Osteoblast (primary cell): ENCODE results near the gene HAUS3. TPM values are rescaled to one million over a fixed set of nuclear protein-coding genes. Genes with fewer than 3 reads are reported as not detected.

Experiments
- DNase-seq: peaks from one replicate; pipeline ENCODE4 v3.0.0; 2011; ENCODE audit warnings: low spot score, mixed read lengths; ENCODE audit not compliant: insufficient read length; ENCODE audit errors: missing footprints
- H2AFZ ChIP-seq: 2 replicates; pipeline ENCODE4 v1.6.0; 2011; ENCODE audit warnings: mild to moderate bottlenecking, low read length
- H3K27ac ChIP-seq: 2 replicates; pipeline ENCODE4 v1.5.1; 2011; ENCODE audit warnings: mild to moderate bottlenecking, low read depth, low read length, moderate library complexity
- H3K27me3 ChIP-seq: 2 replicates; pipeline ENCODE4 v1.6.0; 2012; ENCODE audit warnings: mild to moderate bottlenecking, control low read depth, inconsistent platforms, low read length, moderate library complexity; ENCODE audit not compliant: insufficient read depth
- H3K36me3 ChIP-seq: 2 replicates; pipeline ENCODE4 v1.5.1; 2011; ENCODE audit warnings: mild to moderate bottlenecking, low read length, control low read depth, moderate library complexity; ENCODE audit not compliant: insufficient read depth
- H3K4me1 ChIP-seq: 2 replicates; pipeline ENCODE4 v1.5.1; 2011; ENCODE audit warnings: mild to moderate bottlenecking, low read length, control low read depth, moderate library complexity; ENCODE audit not compliant: insufficient read depth
- H3K4me2 ChIP-seq: 2 replicates; pipeline ENCODE4 v1.6.0; 2011; ENCODE audit warnings: mild to moderate bottlenecking, low read length; ENCODE audit not compliant: insufficient read depth
- H3K4me3 ChIP-seq: fragments of 200-600 bp; sonication (generic); 3 replicates; pipeline ENCODE4 v1.5.1; 2012; ENCODE audit warnings: mild to moderate bottlenecking, low read length, inconsistent platforms; ENCODE audit not compliant: insufficient read depth
- H3K79me2 ChIP-seq: 2 replicates; pipeline ENCODE4 v1.6.0; 2012; ENCODE audit warnings: mild to moderate bottlenecking, low read length, control low read depth, inconsistent platforms; ENCODE audit not compliant: insufficient read depth
- H3K9me3 ChIP-seq: 2 replicates; pipeline ENCODE4 v1.5.1; 2011; ENCODE audit warnings: low read depth, low read length, control low read depth
- H4K20me1 ChIP-seq: 2 replicates; pipeline ENCODE4 v1.6.0; 2012; ENCODE audit warnings: mild to moderate bottlenecking, low read length, control low read depth; ENCODE audit not compliant: insufficient read depth
- total RNA-seq: library from RNA; depleted of rRNA; stranded (reverse); fragments of >200 nt; gene quantifications from 2 replicates; pipeline ENCODE4 v1.2.3, GENCODE V29; 2012
- TF ChIP-seq, protein P1 (sequence below): IDR thresholded peaks from 2 replicates; pipeline ENCODE4 v1.5.1; 2011; ENCODE audit warnings: mild to moderate bottlenecking, low read depth, low read length, moderate library complexity; ENCODE audit errors: extremely low read depth

The HAUS3 gene
- total RNA-seq, 1 donor, result 8.7 TPM

DNA sequence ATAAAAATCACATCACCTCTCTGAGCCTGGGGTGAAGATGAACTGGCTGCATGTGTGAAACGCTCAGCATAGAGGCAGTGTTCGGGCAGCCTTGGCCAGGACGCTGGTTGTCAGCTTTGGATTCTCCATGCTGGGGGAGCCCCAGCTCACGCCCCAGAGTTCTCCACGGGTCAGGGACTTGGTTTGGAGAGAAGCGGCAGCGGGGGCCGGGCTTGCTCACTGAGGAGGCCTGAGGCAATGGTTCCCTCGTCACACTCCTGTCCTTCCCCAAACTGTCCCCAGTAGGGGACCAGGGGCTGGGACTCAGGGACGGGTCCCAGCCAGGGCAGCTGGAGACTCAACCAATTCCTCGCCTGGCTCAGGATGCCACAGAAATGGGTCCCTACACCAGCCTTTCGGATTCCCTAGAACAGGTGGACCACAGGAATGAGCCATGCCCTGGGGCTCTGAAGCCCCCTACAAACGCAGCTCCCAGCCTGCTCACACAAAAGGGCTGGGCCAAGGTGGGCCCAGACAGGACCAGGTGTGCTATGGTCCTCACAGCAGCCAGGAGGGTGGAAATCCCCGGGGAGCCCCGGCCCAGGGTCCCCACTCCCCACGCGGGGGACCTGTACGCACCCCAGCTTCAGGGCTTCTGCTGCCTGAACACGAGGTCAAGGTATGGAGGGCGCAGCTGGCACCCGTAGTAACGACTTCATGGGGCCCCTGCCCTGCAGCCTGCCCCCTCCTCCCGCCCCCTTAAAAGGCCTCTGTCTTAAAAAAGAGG, 18.6 kb upstream of the HAUS3 start:
- no peaks in the 10 kb centered on the region for H3K27me3 ChIP-seq
- H3K27ac ChIP-seq, result peak overlapping the region; percentile 48
- H3K4me1 ChIP-seq, result peaks cover 34% of the 10 kb centered on the region
- H3K9me3 ChIP-seq, result no peaks in the 10 kb centered on the region
- H3K36me3 ChIP-seq, result peaks cover 5% of the 10 kb centered on the region
- H2AFZ ChIP-seq, result no peak overlapping the region
- peak overlapping the region; percentile 93 for H3K4me2 ChIP-seq
- H3K79me2 ChIP-seq, result peaks cover 51% of the 10 kb centered on the region
- TF ChIP-seq, protein P1, sequence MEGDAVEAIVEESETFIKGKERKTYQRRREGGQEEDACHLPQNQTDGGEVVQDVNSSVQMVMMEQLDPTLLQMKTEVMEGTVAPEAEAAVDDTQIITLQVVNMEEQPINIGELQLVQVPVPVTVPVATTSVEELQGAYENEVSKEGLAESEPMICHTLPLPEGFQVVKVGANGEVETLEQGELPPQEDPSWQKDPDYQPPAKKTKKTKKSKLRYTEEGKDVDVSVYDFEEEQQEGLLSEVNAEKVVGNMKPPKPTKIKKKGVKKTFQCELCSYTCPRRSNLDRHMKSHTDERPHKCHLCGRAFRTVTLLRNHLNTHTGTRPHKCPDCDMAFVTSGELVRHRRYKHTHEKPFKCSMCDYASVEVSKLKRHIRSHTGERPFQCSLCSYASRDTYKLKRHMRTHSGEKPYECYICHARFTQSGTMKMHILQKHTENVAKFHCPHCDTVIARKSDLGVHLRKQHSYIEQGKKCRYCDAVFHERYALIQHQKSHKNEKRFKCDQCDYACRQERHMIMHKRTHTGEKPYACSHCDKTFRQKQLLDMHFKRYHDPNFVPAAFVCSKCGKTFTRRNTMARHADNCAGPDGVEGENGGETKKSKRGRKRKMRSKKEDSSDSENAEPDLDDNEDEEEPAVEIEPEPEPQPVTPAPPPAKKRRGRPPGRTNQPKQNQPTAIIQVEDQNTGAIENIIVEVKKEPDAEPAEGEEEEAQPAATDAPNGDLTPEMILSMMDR, result no peak
- H4K20me1 ChIP-seq, result peaks cover 50% of the 10 kb centered on the region
- peak; percentile 90 for DNase-seq
- peak overlapping the region; percentile 87 for H3K4me3 ChIP-seq

GRCh38 chr4:2259541-2260343, 17.8 kb upstream of the HAUS3 start:
- Histone ChIP-seq H3K4me3 (peak overlapping the region; percentile 87), H3K27me3 (no peaks in the 10 kb centered on the region), H3K4me1 (peaks cover 34% of the 10 kb centered on the region), H3K27ac (no peak overlapping the region), H3K36me3 (peaks cover 10% of the 10 kb centered on the region), H3K9me3 (no peaks in the 10 kb centered on the region), H3K79me2 (peaks cover 58% of the 10 kb centered on the region), H4K20me1 (peaks cover 57% of the 10 kb centered on the region), H2AFZ (no peak overlapping the region), H3K4me2 (peak overlapping the region; percentile 93)
- TF ChIP-seq, protein P1, result no peak
- DNase-seq, result peak; percentile 49

GRCh38 chr4:2259036-2259540, 17.2 kb upstream of the HAUS3 start:
- no peak overlapping the region for H2AFZ ChIP-seq
- H3K4me1 ChIP-seq, result peaks cover 34% of the 10 kb centered on the region
- H3K9me3 ChIP-seq, result no peaks in the 10 kb centered on the region
- H3K79me2 ChIP-seq, result peaks cover 64% of the 10 kb centered on the region
- no peak overlapping the region for H3K4me3 ChIP-seq
- peaks cover 62% of the 10 kb centered on the region for H4K20me1 ChIP-seq
- H3K27ac ChIP-seq, result no peak overlapping the region
- no peak overlapping the region for H3K4me2 ChIP-seq
- no peaks in the 10 kb centered on the region for H3K27me3 ChIP-seq
- TF ChIP-seq, protein P1, result no peak
- DNase-seq, result peak; percentile 80
- H3K36me3 ChIP-seq, result peaks cover 16% of the 10 kb centered on the region
